ENCODE data around the gene CACNA1C.
A peak's percentile ranks its signal among the peaks of the same experiment; 100 is the strongest.

CACNA1C gene

DNA sequence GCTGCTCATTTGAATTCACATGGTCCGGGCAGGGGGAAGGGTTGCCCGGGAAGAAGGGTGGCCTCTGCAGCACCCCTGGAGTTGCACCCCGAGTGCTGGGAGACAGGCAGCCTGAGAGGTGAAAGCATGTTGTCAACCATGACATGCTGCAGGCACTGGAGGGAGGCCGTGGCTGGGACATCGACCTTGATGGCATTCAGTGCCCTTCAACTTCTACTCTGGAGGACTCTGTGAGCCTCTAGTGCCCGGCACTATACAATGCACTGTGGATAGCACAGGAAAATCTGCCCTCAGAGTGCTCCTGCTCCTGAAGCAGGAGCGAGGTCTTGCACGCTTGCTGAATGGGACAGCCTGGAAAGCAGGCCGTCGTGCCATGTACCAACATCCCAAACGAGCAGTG, 382.7 kb downstream of the CACNA1C start:
- FAIRE-seq, result peak; percentile 90

DNA sequence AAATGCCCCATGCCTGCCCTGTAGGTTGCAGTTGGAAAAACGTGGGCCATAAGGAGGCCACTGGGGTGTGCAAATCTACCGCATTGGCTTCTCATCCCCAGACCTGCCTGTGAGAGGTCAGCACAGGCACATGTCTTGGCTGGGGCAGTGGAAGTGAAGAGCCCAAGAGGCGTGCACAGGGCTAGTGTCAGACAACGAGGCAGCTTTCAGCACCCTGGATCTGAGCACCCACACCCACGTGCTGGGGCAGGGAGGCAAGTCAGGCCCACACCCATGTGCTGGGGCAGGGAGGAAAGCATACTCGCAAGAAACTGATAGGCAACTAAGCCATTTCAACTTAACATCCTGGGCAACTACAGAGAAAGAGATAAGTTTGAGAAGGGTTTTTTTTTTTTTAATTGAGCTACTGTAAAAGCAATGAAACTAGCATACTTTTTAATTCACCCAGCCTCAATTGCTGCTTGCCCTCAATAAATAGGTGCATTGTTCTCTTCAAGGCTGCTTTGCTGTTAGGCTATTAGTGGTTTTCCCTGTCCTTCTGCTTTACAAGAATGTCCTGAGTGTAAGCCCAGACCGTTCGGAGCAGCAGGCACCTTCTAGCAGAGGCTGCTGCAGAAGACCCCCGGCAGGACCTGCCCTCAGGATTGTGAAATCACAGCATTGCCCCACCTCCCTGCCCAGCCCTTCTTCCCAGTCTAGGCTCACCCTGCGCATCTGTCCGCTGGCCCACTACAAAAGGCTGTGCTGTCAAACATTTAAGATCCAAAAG, 386.7 kb downstream of the CACNA1C start:
- DNase-seq (ENCODE audit: low spot score) (no peak), FAIRE-seq (peak; percentile 13)

More for the DNA sequence above, 382.7 kb downstream of the CACNA1C start:
- no peak for DNase-seq (ENCODE audit: low spot score)

DNA sequence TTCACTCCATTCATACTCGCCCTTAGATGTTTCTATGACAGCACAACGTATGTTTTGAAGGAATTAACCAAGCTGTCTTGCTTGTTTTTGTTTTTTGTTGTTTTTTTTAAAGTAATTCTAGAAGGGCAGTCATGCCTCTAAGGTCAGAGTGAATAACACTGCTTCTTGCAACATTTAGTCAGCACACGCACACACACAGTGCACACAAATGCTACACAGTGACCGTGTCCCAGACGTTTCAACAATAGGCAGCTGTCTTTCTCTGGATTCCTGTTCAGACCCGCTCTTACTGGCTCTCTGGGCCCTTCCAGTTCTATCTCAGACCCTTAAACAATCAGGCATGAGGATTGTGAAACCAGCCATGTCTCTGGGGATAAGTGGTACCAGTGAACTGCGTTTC, 391.0 kb downstream of the CACNA1C start:
- no peak for DNase-seq (ENCODE audit: low spot score)
- FAIRE-seq, result no peak

DNA sequence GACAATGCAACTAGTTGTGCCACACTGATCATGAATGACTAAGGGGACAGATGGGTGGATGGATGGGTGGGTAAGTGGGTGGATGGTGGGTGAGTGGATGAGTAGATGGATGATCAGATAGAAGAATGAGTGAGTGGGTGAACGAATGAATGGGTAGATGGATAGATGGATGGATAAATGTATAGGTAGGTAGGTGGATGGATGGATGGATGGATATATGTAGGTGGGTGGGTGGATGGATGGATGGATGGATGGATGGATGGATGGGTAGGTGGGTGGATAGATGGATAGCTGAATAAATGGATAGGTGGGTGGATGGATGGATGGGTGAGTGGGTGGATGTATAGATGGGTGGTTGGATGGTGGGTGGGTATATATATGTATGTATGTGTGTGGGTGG, 393.2 kb downstream of the CACNA1C start:
- FAIRE-seq (peak; percentile 77), DNase-seq (ENCODE audit: low spot score) (no peak)

DNA sequence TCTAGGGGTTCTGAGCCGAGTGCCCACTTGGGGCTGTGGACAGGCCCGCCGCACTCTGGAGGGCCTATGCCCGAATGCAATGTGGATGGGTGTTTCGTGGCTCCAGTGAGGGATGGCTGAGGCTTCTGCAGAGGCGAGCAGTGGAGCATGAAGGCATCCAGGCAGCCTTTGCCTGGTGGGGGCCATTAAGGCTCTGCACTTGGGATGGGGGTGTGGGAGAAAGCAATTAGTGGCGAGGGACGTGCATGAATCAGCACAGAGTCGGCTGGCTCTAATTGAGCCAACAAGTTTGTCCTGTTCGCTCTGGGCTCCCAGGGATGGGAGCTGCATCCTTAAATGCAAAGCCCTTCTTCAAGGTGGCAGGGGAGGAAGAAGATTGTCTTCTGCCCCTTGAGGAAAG, 395.1 kb downstream of the CACNA1C start:
- no peak for FAIRE-seq

DNA sequence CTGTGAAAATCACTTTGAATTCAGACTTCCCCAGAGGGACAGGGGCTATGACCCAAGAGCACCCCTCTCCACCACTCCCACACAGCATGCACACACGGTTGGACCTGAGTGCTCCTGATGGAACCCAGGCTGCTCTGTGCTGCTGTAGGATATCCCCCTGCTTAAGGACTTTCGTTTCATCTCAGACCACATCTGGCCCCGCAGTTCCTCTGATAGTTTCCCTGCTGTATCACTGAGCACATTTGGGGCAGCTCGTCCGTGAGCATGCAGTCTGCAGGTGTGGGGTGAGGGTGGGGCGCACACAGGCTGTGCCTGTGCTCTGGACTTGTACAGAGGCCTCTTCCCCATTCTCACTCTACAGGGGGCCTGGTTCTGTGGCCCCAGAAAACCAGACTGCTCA, 396.8 kb downstream of the CACNA1C start:
- no peak for FAIRE-seq
- DNase-seq (ENCODE audit: low spot score), result no peak

More for the DNA sequence above, 395.1 kb downstream of the CACNA1C start:
- DNase-seq (ENCODE audit: low spot score), result no peak

DNA sequence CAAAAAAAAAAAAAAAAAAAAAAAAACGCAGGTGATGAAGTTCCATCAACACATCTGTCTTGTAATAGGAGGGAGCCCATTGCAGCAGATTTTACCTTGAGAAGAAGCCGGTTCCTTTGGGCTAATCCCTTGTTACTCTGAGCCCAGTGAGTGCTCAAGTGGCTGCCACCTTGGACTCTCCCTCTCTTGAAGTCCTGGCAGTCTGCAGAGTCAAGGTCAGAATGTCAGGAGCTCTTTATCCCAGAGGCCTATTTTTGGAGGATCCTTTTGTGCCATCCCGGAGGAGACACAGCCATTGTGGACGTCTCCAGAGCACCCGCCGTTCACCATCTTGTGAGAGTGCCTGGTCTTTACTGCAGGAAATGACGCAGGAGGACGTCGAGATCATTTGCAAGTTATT, 397.8 kb downstream of the CACNA1C start:
- DNase-seq (ENCODE audit: low spot score) (no peak), FAIRE-seq (no peak)

DNA sequence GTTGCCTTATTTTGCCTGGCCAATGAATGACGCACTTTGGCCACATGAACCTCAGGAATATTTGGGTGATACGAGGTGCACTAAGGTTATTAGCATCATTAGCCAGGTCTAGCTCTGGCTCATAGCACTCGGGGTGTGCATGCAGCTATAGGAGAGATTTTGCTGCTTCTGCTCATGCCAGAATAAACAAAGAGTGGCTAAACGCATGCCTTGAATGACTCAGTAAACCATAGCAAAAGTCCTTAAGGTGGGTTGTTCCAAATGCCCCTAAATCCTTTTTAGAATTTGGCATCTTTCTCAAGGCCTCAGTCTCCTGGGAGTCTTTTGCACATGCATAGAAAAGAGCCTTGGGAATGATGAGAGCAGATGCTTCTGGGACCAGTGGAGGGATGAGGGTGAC, 398.2 kb downstream of the CACNA1C start:
- FAIRE-seq (peak; percentile 42), DNase-seq (ENCODE audit: low spot score) (no peak)

DNA sequence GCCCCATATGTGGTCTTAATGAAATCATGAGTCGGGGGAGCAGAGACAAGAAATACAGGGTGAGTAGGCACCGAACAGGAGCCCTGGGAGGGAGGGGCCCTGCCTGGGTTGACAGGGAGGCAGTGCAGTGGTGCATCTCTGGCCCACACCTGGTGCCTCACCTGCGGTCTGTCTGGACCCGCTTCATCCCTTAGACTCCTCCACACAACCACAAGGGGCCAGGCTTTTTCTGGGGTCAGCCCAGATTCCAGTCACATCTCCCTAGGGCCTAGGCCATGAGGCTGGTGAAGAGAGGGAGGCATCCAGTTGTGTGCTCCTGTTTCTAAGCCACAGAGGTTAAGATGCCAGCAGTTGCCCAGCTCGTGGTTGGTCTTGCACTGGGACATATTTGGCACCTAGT, 398.7 kb downstream of the CACNA1C start:
- FAIRE-seq (no peak), DNase-seq (ENCODE audit: low spot score) (no peak)

DNA sequence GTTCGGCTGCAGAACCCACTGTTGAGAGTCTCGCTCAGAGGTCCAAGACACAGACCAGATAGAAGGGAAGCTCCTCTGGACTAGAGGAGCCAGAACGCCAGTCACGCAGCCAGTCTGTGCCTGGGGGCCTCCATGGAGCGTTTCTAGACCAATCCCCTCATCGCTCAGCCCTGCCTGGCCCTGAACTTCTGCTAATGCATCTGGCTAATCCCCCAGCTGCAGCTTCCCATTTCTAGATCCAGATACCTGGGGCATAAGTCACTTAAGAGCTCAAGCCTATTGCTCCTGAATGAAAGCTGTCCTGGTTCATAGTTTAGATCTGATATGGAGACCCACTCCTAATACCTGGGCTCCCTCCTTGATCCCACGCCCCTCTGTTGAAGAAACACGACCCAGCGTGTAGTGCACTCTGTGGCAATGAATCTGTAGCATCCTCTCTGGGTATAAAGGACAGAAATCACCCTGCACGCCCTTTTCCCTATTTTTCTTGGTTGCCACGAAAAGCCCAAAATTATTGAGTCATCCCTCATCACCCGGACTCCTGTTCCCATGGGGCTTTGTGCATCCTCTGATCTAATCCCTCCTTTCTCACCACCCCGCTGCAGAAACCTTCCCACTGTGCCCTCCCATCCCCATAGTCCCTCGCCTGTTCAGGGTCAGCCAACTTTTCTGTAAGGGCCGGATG, 400.4 kb downstream of the CACNA1C start:
- no peak for DNase-seq (ENCODE audit: low spot score)
- no peak for FAIRE-seq

DNA sequence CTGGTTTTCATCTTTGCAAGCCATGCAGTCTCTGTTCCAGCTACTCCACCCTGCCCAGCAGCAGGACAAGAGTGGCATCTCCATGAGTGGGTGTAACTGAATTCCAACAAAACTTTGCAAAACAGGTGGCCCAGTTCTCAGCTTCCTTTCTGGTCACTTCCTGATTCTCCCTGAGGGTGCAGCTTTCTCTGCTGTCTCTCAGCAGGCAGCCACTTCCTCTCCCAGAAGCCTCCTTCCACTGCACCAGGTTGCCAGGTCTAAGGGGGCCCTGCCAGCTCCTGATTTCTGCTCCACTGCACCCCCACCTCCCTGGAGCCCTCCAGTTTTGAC, 400.9 kb downstream of the CACNA1C start:
- FAIRE-seq (no peak), DNase-seq (ENCODE audit: low spot score) (no peak)

DNA sequence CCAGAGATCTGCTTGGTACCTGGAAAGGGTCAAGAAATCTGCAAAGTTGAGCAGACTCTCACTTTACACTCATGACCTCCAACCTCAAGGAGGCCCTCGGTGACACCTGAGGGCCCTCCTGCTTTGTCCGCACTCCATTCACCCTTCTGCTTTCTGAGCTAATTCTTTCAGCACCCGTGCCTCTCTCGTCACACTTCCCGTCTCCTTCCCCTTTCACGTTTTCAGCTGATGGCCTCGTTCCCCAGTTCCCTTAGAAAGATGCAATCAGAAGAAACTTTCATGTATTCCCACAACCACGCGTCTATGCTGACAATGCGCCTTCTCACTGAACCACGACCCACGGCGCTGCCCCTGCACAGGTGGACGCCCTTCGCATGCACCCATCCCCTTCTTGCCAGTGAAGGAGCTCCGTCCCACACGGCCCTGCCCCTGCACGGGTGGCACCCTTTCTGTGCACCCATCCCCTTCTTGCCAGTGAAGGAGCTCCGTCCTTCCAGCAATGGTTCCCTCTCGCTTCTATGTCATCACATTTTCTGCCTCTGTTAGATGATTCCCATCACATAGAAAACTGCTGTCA, 401.9 kb downstream of the CACNA1C start:
- peak; percentile 65 for FAIRE-seq
- DNase-seq (ENCODE audit: low spot score), result no peak

DNA sequence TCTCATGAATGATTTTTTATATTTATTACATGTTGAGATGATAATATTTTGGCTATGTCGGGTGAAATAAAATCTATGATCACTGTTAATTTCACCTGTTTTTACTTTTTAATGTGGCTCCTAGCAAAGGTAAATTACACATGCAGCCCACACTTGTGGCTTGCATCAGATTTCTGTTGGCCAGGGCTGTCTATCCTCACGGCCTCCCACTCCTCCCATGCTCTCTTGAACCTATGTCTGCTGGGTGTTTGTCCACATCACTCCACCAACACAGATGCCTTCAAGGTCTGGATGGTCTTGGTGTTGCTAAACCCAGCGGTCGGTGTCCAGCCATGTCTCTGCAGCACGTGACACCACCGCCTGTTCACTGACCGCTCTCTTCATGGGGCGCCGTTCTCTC, 402.6 kb downstream of the CACNA1C start:
- FAIRE-seq, result no peak

DNA sequence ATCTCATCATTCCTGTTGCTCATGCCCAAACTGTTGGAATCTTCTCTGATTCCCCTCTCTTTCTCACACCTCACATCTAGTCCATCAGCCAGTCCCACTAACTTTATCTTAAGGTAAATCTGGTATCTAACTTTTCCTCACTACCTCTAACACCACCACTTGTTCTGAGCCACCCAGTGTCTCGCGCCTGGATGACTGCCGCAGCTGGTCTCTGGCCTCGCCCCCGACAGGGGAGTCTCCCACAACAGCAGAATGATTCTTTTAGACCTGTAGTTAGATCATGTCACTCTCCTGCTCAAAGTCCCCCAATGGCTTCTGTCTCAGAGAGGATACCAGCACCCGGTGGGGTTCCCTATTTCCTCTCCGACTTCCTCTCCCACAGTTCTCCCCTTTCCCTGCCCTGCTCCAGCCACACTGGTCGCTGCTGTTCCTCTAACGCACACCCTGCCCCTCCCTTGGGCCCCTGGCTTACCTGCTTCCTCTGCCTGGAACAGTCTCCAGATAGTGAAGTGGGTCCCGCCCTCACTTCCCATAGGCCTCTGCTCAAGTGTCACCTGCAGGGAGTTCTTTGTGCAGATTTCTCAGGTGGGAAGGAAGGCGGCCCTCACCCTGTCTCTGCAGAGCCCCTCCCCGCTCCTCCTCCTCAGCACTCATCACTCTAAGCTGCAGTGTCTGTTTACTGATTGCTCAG, 403.5 kb downstream of the CACNA1C start:
- FAIRE-seq (no peak), DNase-seq (ENCODE audit: low spot score) (no peak)

More for the DNA sequence above, 402.6 kb downstream of the CACNA1C start:
- DNase-seq (ENCODE audit: low spot score), result no peak

DNA sequence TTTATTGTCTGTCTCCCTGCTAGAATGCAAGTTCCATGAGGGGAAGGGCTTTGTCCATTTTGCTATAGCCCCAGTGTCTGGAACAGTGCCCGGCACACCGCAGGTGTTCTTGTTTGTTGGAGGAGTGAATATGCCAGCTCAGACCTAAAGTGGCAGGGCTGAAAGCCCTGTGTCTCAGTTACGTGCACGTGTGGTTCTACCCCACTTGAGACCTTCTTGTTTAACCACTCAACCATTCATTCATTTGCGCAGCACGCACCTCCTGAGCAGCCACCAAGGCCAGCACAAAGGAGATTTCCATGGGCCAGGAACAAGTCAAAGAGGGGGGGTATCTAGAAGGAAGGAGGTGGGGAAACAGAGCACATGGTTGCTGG, 404.0 kb downstream of the CACNA1C start:
- DNase-seq (ENCODE audit: low spot score) (no peak), FAIRE-seq (no peak)

DNA sequence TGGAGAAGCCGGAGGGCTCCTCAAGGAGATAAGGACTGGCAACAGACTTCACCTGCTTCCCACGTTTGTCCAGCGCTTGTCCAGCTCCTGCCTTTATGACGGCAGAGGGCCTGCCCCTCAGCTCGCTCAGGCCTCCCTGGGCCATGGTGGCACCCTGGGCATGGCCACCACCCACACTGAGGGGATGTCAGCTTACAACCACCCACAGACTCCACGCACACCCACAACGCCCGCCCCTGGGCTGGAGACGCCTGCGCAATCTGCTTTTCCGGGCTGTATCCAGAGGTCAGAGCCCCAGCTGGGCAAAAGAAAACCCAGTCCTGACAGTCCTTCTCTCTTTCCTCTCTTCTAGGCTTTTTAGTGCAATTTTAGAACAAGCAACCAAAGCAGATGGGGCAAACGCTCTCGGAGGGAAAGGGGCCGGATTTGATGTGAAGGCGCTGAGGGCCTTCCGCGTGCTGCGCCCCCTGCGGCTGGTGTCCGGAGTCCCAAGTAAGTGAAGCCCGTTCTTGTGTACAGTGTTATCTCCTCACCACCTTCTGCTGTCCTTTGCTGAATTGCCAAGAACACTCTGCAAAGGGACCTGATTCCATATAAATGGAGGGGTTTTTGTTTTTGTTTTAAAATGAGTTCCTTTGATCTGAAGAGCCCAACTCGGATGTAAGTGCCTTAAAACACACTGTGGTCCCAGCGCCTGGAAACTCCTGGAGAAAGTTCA, 404.6 kb downstream of the CACNA1C start:
- no peak for DNase-seq (ENCODE audit: low spot score)
- no peak for FAIRE-seq

DNA sequence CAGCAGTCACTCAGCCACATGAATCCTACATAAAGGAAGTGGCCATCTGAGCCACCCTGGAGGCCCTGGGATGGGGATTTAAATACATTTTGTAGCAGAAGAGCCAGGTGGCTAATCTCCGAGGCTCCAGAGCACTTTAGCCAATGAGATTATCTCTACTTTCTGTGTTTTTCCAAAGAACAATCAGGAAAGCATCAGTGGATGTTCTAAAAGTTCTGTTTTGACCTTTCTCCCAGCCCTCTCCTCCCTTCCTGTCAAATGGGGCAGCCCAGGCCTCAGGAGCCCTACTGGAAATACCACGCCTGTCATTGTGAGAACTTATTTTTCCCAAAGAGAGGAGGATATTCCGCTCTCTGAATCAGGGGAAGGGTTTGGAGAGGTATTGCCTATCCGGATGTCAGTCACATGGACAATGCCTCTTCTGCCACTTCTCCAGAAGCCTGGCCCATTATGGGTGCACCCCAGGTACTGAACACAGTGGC, 405.2 kb downstream of the CACNA1C start:
- no peak for DNase-seq (ENCODE audit: low spot score)
- no peak for FAIRE-seq

DNA sequence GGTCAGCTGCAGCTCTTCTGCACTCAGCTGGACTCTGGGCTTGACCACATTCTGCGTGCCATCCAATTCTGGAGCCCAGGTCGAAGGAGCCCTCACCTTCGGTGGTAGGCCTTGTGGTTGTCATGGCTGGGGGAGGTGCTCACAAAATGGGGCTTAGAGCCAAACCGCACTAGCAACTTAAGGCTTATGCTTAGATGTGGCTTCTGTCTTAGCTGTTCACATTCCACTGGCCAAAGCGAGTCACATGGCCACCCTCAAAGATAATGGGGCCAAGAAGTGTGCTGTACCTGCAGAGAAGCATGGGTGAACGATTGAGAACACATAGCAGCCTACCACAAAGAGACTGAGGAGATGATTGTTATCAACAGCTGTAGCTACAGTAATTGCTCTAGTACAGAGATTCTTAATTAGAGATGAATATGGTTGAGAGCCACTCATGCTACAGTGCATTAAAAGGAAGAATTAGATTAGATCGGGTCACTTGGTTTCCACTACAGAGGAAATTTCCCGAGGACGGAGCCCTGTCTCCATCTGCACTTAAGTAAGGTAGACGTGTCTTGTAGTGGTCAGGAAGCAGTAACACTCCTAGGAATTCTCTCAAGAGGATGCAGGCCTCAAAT, 407.4 kb downstream of the CACNA1C start:
- peak; percentile 89 for FAIRE-seq
- DNase-seq (ENCODE audit: low spot score), result peak; percentile 53

DNA sequence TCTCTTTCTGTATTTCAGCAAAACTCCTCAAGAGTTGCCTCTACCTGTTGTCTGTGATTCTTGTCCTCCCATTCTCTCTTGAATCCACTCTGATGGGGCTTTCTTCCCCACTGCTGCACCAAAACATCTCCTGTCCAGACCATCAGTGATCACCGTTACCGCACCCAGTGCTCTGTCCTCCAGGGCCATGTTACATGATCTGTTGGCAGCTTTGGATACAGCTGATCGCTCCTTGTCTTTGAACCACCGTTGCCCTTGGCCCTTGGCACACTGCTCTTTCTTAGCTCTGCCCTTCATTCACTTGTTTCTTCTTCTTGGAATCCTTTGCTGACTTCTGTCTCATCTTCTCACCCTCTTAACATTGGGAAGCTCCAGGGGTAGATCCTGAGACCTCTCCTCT, 408.3 kb downstream of the CACNA1C start:
- DNase-seq (ENCODE audit: low spot score) (no peak), FAIRE-seq (peak; percentile 13)

DNA sequence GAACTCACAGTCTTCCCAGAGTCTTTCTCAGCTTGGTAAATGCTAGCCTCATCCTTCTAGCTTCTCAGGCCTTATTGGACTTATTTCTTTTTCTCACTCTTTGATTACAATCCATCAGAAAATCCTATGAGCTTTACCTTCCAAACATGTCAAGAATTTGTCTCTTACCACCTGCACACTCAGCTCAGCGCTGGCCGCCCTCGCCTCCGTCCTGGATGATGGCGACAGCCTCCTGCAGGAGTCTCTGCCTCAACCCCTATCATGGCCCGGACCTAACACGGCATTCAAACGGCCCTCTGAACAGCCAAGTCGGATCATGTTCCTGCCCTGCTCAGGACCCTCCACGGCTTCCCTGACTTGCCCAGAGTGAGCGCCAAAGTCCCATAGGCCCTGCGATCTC, 408.9 kb downstream of the CACNA1C start:
- no peak for DNase-seq (ENCODE audit: low spot score)
- FAIRE-seq, result no peak

DNA sequence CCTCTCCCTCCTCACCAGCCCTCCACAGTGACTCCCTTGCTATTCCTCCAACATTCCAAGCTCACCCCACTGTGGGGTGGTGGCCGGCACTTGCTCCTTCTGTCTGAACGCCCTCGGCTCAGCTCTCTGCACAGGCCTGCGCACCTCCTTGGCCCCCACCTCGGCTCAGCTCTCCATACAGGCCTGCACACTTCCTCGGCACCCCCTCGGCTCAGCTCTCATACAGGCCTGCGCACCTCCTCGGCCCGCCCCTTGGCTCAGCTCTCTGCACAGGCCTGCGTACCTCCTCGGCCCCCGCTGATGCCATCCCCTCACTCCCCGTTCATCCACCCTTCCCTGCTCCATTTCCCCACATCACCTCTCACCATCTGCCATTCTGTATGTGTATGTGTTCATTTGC, 409.3 kb downstream of the CACNA1C start:
- DNase-seq (ENCODE audit: low spot score), result no peak
- no peak for FAIRE-seq
